K562 (cell line): ENCODE results near the gene RNF227. TPM values are rescaled to one million over a fixed set of nuclear protein-coding genes. Genes with fewer than 3 reads are reported as not detected.
A peak's percentile ranks its signal among the peaks of the same experiment; 100 is the strongest.

Source experiments
- ATAC-seq: fragments of 200-7000 bp; cut with Tn5 transposase; 3 replicates; pipeline ENCODE4 v1.9.1; 2020; ENCODE audit warnings: moderate library complexity
- BruUV-seq: library from RNA; stranded (reverse); fragments of 400-500 nt; replicated peaks from 2 replicates; lab custom pipeline; 2021; lab: Mats Ljungman, UMichigan
- CTCF ChIA-PET: fragments of 300-600 bp; formaldehyde crosslinking; extraction: SDS; loops from one replicate; lab custom pipeline; 2021; ENCODE audit warnings: low intra/inter-chr PET ratio; lab: Yijun Ruan, JAX
- POLR2A ChIA-PET: fragments of 300-600, 350-650 bp; sonication (Branson Sonifier 250); formaldehyde crosslinking; extraction: SDS; loops from one replicate; lab custom pipeline; 2021; ENCODE audit warnings: antibody characterized with exemption, inconsistent platforms; lab: Yijun Ruan, JAX
- DNase-seq, 4 experiments: peaks; one replicate each; pipeline versions ENCODE4 v3.0.0 to v3.0.0-alpha.2; 2011 to 2018; ENCODE audit warnings: low spot score in 3 of 4, mixed read lengths in 3 of 4; ENCODE audit errors: extremely low read depth in 1 of 4
- FAIRE-seq: peaks from 2 replicates; lab custom pipeline; 2011; peaks lifted over from hg19 to GRCh38; lab: Jason Lieb, UNC
- H2AFZ ChIP-seq: 2 replicates; pipeline ENCODE4 v1.6.0; 2011; ENCODE audit warnings: low read depth, low read length, control low read depth, inconsistent platforms
- H3K27ac ChIP-seq: fragments of 200-600 bp; 3 replicates; pipeline ENCODE4 v1.8.0; 2011; ENCODE audit warnings: low read depth, mild to moderate bottlenecking, control low read depth, inconsistent platforms, low read length, moderate library complexity, mixed read lengths; ENCODE audit errors: extremely low read depth
- H3K27me3 ChIP-seq, 2 experiments: fragments of 300-600 bp in 1 of 2; 2 replicates in 1 of 2; 3 replicates in 1 of 2; pipeline versions ENCODE4 v1.6.0 to v1.8.0; 2011; ENCODE audit warnings: inconsistent platforms in 2 of 2, low read length in 2 of 2, mild to moderate bottlenecking in 1 of 2, mixed read lengths in 1 of 2, moderate library complexity in 1 of 2; ENCODE audit not compliant: control insufficient read depth in 2 of 2, insufficient read depth in 2 of 2
- H3K36me3 ChIP-seq: fragments of 300-600 bp; 3 replicates; pipeline ENCODE4 v1.8.0; 2011; ENCODE audit warnings: mild to moderate bottlenecking, low read length, inconsistent platforms; ENCODE audit not compliant: control insufficient read depth, insufficient read depth
- H3K4me1 ChIP-seq, 2 experiments: fragments of 200-600 bp in 1 of 2; replicated peaks in 1 of 2; 2 replicates in 1 of 2; 3 replicates in 1 of 2; pipeline versions ENCODE4 v1.5.1 to v1.8.0; 2011; ENCODE audit warnings: inconsistent platforms in 2 of 2, low read length in 2 of 2, mild to moderate bottlenecking in 1 of 2, mixed read lengths in 1 of 2, moderate library complexity in 1 of 2; ENCODE audit not compliant: control insufficient read depth in 2 of 2, insufficient read depth in 2 of 2
- H3K4me2 ChIP-seq: 2 replicates; pipeline ENCODE4 v1.6.1; 2011; ENCODE audit warnings: low read length, control low read depth, inconsistent platforms, mixed read lengths; ENCODE audit not compliant: insufficient read depth
- H3K4me3 ChIP-seq: fragments of 200-600 bp; sonication (generic), shearing (Covaris generic); 2 replicates; pipeline ENCODE4 v1.5.1; 2016; ENCODE audit warnings: control low read depth, inconsistent platforms
- H3K79me2 ChIP-seq: fragments of 200-600 bp; 3 replicates; pipeline ENCODE4 v1.8.0; 2011; ENCODE audit warnings: low read length, inconsistent platforms; ENCODE audit not compliant: control insufficient read depth, insufficient read depth
- H3K9ac ChIP-seq, 2 experiments: 2 replicates each; pipeline versions ENCODE4 v1.6.0 to v1.6.1; 2011; ENCODE audit warnings: low read depth in 2 of 2, low read length in 2 of 2, control low read depth in 1 of 2, inconsistent platforms in 1 of 2, mild to moderate bottlenecking in 1 of 2, mixed read lengths in 1 of 2; ENCODE audit not compliant: insufficient read depth in 1 of 2
- H3K9me1 ChIP-seq: one replicate; pipeline ENCODE4 v1.6.0; 2011; ENCODE audit warnings: inconsistent platforms, mild to moderate bottlenecking, low read length, moderate library complexity; ENCODE audit not compliant: control insufficient read depth, insufficient read depth
- H3K9me3 ChIP-seq: replicated peaks from 2 replicates; pipeline ENCODE4 v1.5.1; 2011; ENCODE audit warnings: low read depth, low read length, inconsistent platforms; ENCODE audit not compliant: control insufficient read depth, insufficient read depth
- H4K20me1 ChIP-seq: replicated peaks from 2 replicates; pipeline ENCODE4 v1.6.1; 2011; ENCODE audit warnings: low read length, inconsistent platforms, mixed read lengths; ENCODE audit not compliant: control insufficient read depth, insufficient read depth
- CBFB ChIP-seq: sonication (generic); formaldehyde crosslinking; IDR thresholded peaks from 2 replicates; pipeline ENCODE4 v1.4.0; 2020; ENCODE audit warnings: mild to moderate bottlenecking, missing genetic modification reagents
- HDAC2 ChIP-seq: fragments of 450-650 bp; IDR thresholded peaks from 2 replicates; pipeline ENCODE4 v1.6.1; 2016; ENCODE audit warnings: mild to moderate bottlenecking
- HINFP ChIP-seq: fragments of 450-650 bp; conservative IDR thresholded peaks from 2 replicates; pipeline ENCODE4 v1.6.1; 2016; ENCODE audit warnings: missing genetic modification characterization, low read depth, mild to moderate bottlenecking, control low read depth, missing compliant biosample characterization
- PHF8 ChIP-seq: fragments of 200-600 bp; sonication (generic); IDR thresholded peaks from 2 replicates; pipeline ENCODE4 v1.6.1; 2012; ENCODE audit warnings: mixed run types, mild to moderate bottlenecking, inconsistent platforms, low read length, moderate library complexity, borderline replicate concordance
- RBFOX2 ChIP-seq: fragments of 200-400 bp; formaldehyde crosslinking; IDR thresholded peaks from 2 replicates; pipeline ENCODE4 v1.6.1; 2017; ENCODE audit warnings: low read depth, mild to moderate bottlenecking, low read length, moderate library complexity
- RBM34 ChIP-seq: fragments of 200-400 bp; formaldehyde crosslinking; IDR thresholded peaks from 2 replicates; pipeline ENCODE4 v1.6.1; 2018; ENCODE audit warnings: low read length, borderline replicate concordance; ENCODE audit not compliant: insufficient read depth
- ZFP1 ChIP-seq: fragments of 450-650 bp; formaldehyde crosslinking; IDR thresholded peaks from 2 replicates; pipeline ENCODE4 v1.4.0; 2020; ENCODE audit warnings: mild to moderate bottlenecking, mixed read lengths
- WGBS: fragments of 100-300 bp; shearing (Covaris generic); methylation state at CpG from one replicate; pipeline ENCODE4 v1.1.6; 2016; ENCODE audit warnings: low coverage, mixed read lengths; ENCODE audit not compliant: insufficient coverage; ENCODE audit errors: missing lambda C conversion rate; 5-methylcytosine and 5-hydroxymethylcytosine counted together
- in situ Hi-C: fragments of 300-500 bp; cut with MboI; formaldehyde crosslinking; loops from 4 replicates; pipeline ENCODE4 v1.15.0; 2018; ENCODE audit warnings: inconsistent platforms, mixed read lengths
- intact Hi-C: fragments of 100-400 bp; cut with micrococcal nuclease; formaldehyde crosslinking; loops from 2 replicates; pipeline ENCODE4 v1.14.2; 2022
- polyA plus RNA-seq, 8 experiments: library from polyadenylated mRNA; depleted of rRNA in 4 of 8; stranded (reverse) in 5 of 8; unstranded in 3 of 8; fragments of >200 nt; fragmentation: Nextera tagmentation in 2 of 8; fragmentation: Illumina TruSeq in 1 of 8; extraction: Ambion mirVana in 2 of 8; extraction: Trizol in 1 of 8; gene quantifications; 2 replicates each; pipeline versions ENCODE4 v1.2.1 to v1.2.3, GENCODE V29; 2011 to 2014; ENCODE audit warnings: inconsistent platforms in 1 of 8, missing spikeins in 1 of 8
- total RNA-seq, 7 experiments: library from RNA; depleted of rRNA in 6 of 7; stranded (reverse); fragments of >200 nt in 6 of 7; fragmentation: Illumina TruSeq in 2 of 7; extraction: Trizol in 2 of 7; gene quantifications; 2 replicates each; pipeline versions ENCODE4 v1.2.1 to v1.2.3, GENCODE V29; 2011 to 2021; ENCODE audit warnings: low replicate concordance in 1 of 7
- TF ChIP-seq, protein P1 (sequence below), 2 experiments: fragments of 450-650 bp; IDR thresholded peaks; 2 replicates each; pipeline ENCODE4 v1.6.1; 2018; ENCODE audit warnings: mild to moderate bottlenecking in 2 of 2, low read depth in 1 of 2; ENCODE audit not compliant: partially characterized antibody in 2 of 2
- TF ChIP-seq, protein P2 (sequence below): fragments of 450-650 bp; IDR thresholded peaks from 2 replicates; pipeline ENCODE4 v1.6.1; 2017; ENCODE audit warnings: antibody characterized with exemption

The RNF227 gene
- total and polyA plus RNA-seq, 9 of the 15 experiments (the other 6 are each of a cell fraction or from before 2014, with no cell fraction given), result 1.1 to 6.7 (median 2.3) TPM

GRCh38 chr17:7886227-7887037 lies 29.7 kb downstream of the RNF227 start:
- Histone ChIP-seq H3K4me3 (peak overlapping the region; percentile 66), H3K27me3 (no peaks in the 10 kb centered on the region), H3K9ac (peak overlapping the region; percentile 86 to 97), H4K20me1 (no peaks in the 10 kb centered on the region; the same call in 1 of the 2 replicates), H3K9me3 (no peaks in the 10 kb centered on the region), H3K9me1 (peaks cover 3% of the 10 kb centered on the region), H3K36me3 (peaks cover 25% of the 10 kb centered on the region; the same call in 1 of the 3 replicates), H2AFZ (peak overlapping the region; percentile 66), H3K79me2 (peaks cover 56% of the 10 kb centered on the region), H3K27ac (peak overlapping the region; percentile 97), H3K4me2 (peak overlapping the region; percentile 92), H3K4me1 (peaks cover 30 to 38% of the 10 kb centered on the region in 2 experiments; a peak in 4 of 5 replicates)
- ChIA-PET CTCF (interaction anchor here (0.6 kb wide), 1 partner anchor 24 kb away, joined by 5 read pairs; no protein-coding TSS in a partner anchor), POLR2A (interaction anchor here (0.8 to 1.0 kb wide), 2 partner anchors 13 to 188 kb away, joined by 3 read pairs; no protein-coding TSS in a partner anchor)
- 1% methylated on average over 24 of the region's 30 CpGs for WGBS
- intact Hi-C loops, result loop anchor here (2.0 kb wide), 1 partner anchor 30 kb away; the partner anchor contains the start of gene NAA38
- BruUV-seq, result TSS peak; percentile 53
- peak; percentile 75 for FAIRE-seq
- in situ Hi-C loops, result no loop called here
- DNase-seq, result peak in 2 of 4 experiments; percentile 21 to 34
- ATAC-seq, result peak; percentile 58
- TF ChIP-seq, protein P1, sequence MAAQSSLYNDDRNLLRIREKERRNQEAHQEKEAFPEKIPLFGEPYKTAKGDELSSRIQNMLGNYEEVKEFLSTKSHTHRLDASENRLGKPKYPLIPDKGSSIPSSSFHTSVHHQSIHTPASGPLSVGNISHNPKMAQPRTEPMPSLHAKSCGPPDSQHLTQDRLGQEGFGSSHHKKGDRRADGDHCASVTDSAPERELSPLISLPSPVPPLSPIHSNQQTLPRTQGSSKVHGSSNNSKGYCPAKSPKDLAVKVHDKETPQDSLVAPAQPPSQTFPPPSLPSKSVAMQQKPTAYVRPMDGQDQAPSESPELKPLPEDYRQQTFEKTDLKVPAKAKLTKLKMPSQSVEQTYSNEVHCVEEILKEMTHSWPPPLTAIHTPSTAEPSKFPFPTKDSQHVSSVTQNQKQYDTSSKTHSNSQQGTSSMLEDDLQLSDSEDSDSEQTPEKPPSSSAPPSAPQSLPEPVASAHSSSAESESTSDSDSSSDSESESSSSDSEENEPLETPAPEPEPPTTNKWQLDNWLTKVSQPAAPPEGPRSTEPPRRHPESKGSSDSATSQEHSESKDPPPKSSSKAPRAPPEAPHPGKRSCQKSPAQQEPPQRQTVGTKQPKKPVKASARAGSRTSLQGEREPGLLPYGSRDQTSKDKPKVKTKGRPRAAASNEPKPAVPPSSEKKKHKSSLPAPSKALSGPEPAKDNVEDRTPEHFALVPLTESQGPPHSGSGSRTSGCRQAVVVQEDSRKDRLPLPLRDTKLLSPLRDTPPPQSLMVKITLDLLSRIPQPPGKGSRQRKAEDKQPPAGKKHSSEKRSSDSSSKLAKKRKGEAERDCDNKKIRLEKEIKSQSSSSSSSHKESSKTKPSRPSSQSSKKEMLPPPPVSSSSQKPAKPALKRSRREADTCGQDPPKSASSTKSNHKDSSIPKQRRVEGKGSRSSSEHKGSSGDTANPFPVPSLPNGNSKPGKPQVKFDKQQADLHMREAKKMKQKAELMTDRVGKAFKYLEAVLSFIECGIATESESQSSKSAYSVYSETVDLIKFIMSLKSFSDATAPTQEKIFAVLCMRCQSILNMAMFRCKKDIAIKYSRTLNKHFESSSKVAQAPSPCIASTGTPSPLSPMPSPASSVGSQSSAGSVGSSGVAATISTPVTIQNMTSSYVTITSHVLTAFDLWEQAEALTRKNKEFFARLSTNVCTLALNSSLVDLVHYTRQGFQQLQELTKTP (IDR thresholded peaks at IDR 0.05; ENCODE audit: low read depth in 1 of 2, partially characterized antibody in 2 of 2), result peak in 1 of 2 experiments; percentile 67
- peak; percentile 42; the same call in 1 of the 2 replicates for TF ChIP-seq RBFOX2
- no peak for TF ChIP-seq RBM34
- TF ChIP-seq HDAC2, result no peak; the same call in 1 of the 2 replicates
- TF ChIP-seq ZFP1 (CRISPR knock-in tag), result no peak
- TF ChIP-seq, protein P2, sequence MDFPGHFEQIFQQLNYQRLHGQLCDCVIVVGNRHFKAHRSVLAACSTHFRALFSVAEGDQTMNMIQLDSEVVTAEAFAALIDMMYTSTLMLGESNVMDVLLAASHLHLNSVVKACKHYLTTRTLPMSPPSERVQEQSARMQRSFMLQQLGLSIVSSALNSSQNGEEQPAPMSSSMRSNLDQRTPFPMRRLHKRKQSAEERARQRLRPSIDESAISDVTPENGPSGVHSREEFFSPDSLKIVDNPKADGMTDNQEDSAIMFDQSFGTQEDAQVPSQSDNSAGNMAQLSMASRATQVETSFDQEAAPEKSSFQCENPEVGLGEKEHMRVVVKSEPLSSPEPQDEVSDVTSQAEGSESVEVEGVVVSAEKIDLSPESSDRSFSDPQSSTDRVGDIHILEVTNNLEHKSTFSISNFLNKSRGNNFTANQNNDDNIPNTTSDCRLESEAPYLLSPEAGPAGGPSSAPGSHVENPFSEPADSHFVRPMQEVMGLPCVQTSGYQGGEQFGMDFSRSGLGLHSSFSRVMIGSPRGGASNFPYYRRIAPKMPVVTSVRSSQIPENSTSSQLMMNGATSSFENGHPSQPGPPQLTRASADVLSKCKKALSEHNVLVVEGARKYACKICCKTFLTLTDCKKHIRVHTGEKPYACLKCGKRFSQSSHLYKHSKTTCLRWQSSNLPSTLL, result peak; percentile 75
- TF ChIP-seq CBFB (CRISPR knock-in tag), result no peak
- TF ChIP-seq HINFP, result peak; percentile 82
- peak; percentile 10; the same call in 1 of the 2 replicates for TF ChIP-seq PHF8
